K562 (cell line): ENCODE results near the gene FES. TPM values are rescaled to one million over a fixed set of nuclear protein-coding genes. Genes with fewer than 3 reads are reported as not detected.
A peak's percentile ranks its signal among the peaks of the same experiment; 100 is the strongest.

ENCODE experiments used
- ATAC-seq: fragments of 200-7000 bp; cut with Tn5 transposase; 3 replicates; pipeline ENCODE4 v1.9.1; 2020; ENCODE audit warnings: moderate library complexity
- BruUV-seq: library from RNA; stranded (reverse); fragments of 400-500 nt; replicated peaks from 2 replicates; lab custom pipeline; 2021; lab: Mats Ljungman, UMichigan
- CTCF ChIA-PET: fragments of 300-600 bp; formaldehyde crosslinking; extraction: SDS; loops from one replicate; lab custom pipeline; 2021; ENCODE audit warnings: low intra/inter-chr PET ratio; lab: Yijun Ruan, JAX
- POLR2A ChIA-PET: fragments of 300-600, 350-650 bp; sonication (Branson Sonifier 250); formaldehyde crosslinking; extraction: SDS; loops from one replicate; lab custom pipeline; 2021; ENCODE audit warnings: antibody characterized with exemption, inconsistent platforms; lab: Yijun Ruan, JAX
- DNase-seq, 4 experiments: peaks; one replicate each; pipeline versions ENCODE4 v3.0.0 to v3.0.0-alpha.2; 2011 to 2018; ENCODE audit warnings: low spot score in 3 of 4, mixed read lengths in 3 of 4; ENCODE audit errors: extremely low read depth in 1 of 4
- FAIRE-seq: peaks from 2 replicates; lab custom pipeline; 2011; peaks lifted over from hg19 to GRCh38; lab: Jason Lieb, UNC
- H2AFZ ChIP-seq: 2 replicates; pipeline ENCODE4 v1.6.0; 2011; ENCODE audit warnings: low read depth, low read length, control low read depth, inconsistent platforms
- H3K27ac ChIP-seq: fragments of 200-600 bp; 3 replicates; pipeline ENCODE4 v1.8.0; 2011; ENCODE audit warnings: low read depth, mild to moderate bottlenecking, control low read depth, inconsistent platforms, low read length, moderate library complexity, mixed read lengths; ENCODE audit errors: extremely low read depth
- H3K27me3 ChIP-seq, 2 experiments: fragments of 300-600 bp in 1 of 2; 2 replicates in 1 of 2; 3 replicates in 1 of 2; pipeline versions ENCODE4 v1.6.0 to v1.8.0; 2011; ENCODE audit warnings: inconsistent platforms in 2 of 2, low read length in 2 of 2, mild to moderate bottlenecking in 1 of 2, mixed read lengths in 1 of 2, moderate library complexity in 1 of 2; ENCODE audit not compliant: control insufficient read depth in 2 of 2, insufficient read depth in 2 of 2
- H3K36me3 ChIP-seq: fragments of 300-600 bp; 3 replicates; pipeline ENCODE4 v1.8.0; 2011; ENCODE audit warnings: mild to moderate bottlenecking, low read length, inconsistent platforms; ENCODE audit not compliant: control insufficient read depth, insufficient read depth
- H3K4me1 ChIP-seq, 2 experiments: fragments of 200-600 bp in 1 of 2; replicated peaks in 1 of 2; 2 replicates in 1 of 2; 3 replicates in 1 of 2; pipeline versions ENCODE4 v1.5.1 to v1.8.0; 2011; ENCODE audit warnings: inconsistent platforms in 2 of 2, low read length in 2 of 2, mild to moderate bottlenecking in 1 of 2, mixed read lengths in 1 of 2, moderate library complexity in 1 of 2; ENCODE audit not compliant: control insufficient read depth in 2 of 2, insufficient read depth in 2 of 2
- H3K4me2 ChIP-seq: 2 replicates; pipeline ENCODE4 v1.6.1; 2011; ENCODE audit warnings: low read length, control low read depth, inconsistent platforms, mixed read lengths; ENCODE audit not compliant: insufficient read depth
- H3K4me3 ChIP-seq: fragments of 200-600 bp; sonication (generic), shearing (Covaris generic); 2 replicates; pipeline ENCODE4 v1.5.1; 2016; ENCODE audit warnings: control low read depth, inconsistent platforms
- H3K79me2 ChIP-seq: fragments of 200-600 bp; 3 replicates; pipeline ENCODE4 v1.8.0; 2011; ENCODE audit warnings: low read length, inconsistent platforms; ENCODE audit not compliant: control insufficient read depth, insufficient read depth
- H3K9ac ChIP-seq, 2 experiments: 2 replicates each; pipeline versions ENCODE4 v1.6.0 to v1.6.1; 2011; ENCODE audit warnings: low read depth in 2 of 2, low read length in 2 of 2, control low read depth in 1 of 2, inconsistent platforms in 1 of 2, mild to moderate bottlenecking in 1 of 2, mixed read lengths in 1 of 2; ENCODE audit not compliant: insufficient read depth in 1 of 2
- H3K9me1 ChIP-seq: one replicate; pipeline ENCODE4 v1.6.0; 2011; ENCODE audit warnings: inconsistent platforms, mild to moderate bottlenecking, low read length, moderate library complexity; ENCODE audit not compliant: control insufficient read depth, insufficient read depth
- H3K9me3 ChIP-seq: replicated peaks from 2 replicates; pipeline ENCODE4 v1.5.1; 2011; ENCODE audit warnings: low read depth, low read length, inconsistent platforms; ENCODE audit not compliant: control insufficient read depth, insufficient read depth
- H4K20me1 ChIP-seq: replicated peaks from 2 replicates; pipeline ENCODE4 v1.6.1; 2011; ENCODE audit warnings: low read length, inconsistent platforms, mixed read lengths; ENCODE audit not compliant: control insufficient read depth, insufficient read depth
- CEBPG ChIP-seq, 3 experiments: fragments of 200-800 bp in 1 of 3; sonication (Bioruptor generic) in 1 of 3; sonication (generic) in 1 of 3; formaldehyde crosslinking in 1 of 3; IDR thresholded peaks in 2 of 3; conservative IDR thresholded peaks in 1 of 3; 2 replicates each; pipeline versions ENCODE4 v1.6.1 to v1.8.0; 2016 to 2022; ENCODE audit warnings: missing compliant biosample characterization in 2 of 3, missing genetic modification characterization in 2 of 3, mild to moderate bottlenecking in 1 of 3, missing genetic modification reagents in 1 of 3
- FOXJ2 ChIP-seq: fragments of 200-800 bp; sonication (Bioruptor generic); IDR thresholded peaks from 2 replicates; pipeline ENCODE4 v1.6.1; 2016; ENCODE audit warnings: missing genetic modification characterization, missing compliant biosample characterization
- GATAD2B ChIP-seq: fragments of 450-650 bp; IDR thresholded peaks from 2 replicates; pipeline ENCODE4 v1.6.1; 2017; ENCODE audit warnings: mild to moderate bottlenecking, borderline replicate concordance
- KLF16 ChIP-seq: IDR thresholded peaks from 2 replicates; pipeline ENCODE4 v1.6.1; 2016; ENCODE audit warnings: antibody characterized with exemption
- SREBF2 ChIP-seq: sonication (generic); formaldehyde crosslinking; IDR thresholded peaks from 2 replicates; pipeline ENCODE4 v1.4.0; 2020; ENCODE audit warnings: mild to moderate bottlenecking, missing genetic modification reagents
- TAF1 ChIP-seq: IDR thresholded peaks from 2 replicates; pipeline ENCODE4 v1.6.1; 2011; ENCODE audit warnings: mild to moderate bottlenecking, low read length, moderate library complexity; ENCODE audit not compliant: insufficient read depth, control insufficient read depth, severe bottlenecking; ENCODE audit errors: extremely low read depth
- ZNF282 ChIP-seq: sonication (generic); formaldehyde crosslinking; IDR thresholded peaks from 2 replicates; pipeline ENCODE4 v1.8.1; 2023; ENCODE audit warnings: missing genetic modification reagents
- ZNF717 ChIP-seq: fragments of 250-450 bp; sonication (Bioruptor Pico); IDR thresholded peaks from 2 replicates; pipeline ENCODE4 v1.5.0; 2021
- ZZZ3 ChIP-seq: fragments of 450-650 bp; IDR thresholded peaks from 2 replicates; pipeline ENCODE4 v1.6.1; 2016; ENCODE audit warnings: antibody characterized with exemption, mild to moderate bottlenecking, moderate library complexity
- WGBS: fragments of 100-300 bp; shearing (Covaris generic); methylation state at CpG from one replicate; pipeline ENCODE4 v1.1.6; 2016; ENCODE audit warnings: low coverage, mixed read lengths; ENCODE audit not compliant: insufficient coverage; ENCODE audit errors: missing lambda C conversion rate; 5-methylcytosine and 5-hydroxymethylcytosine counted together
- in situ Hi-C: fragments of 300-500 bp; cut with MboI; formaldehyde crosslinking; loops from 4 replicates; pipeline ENCODE4 v1.15.0; 2018; ENCODE audit warnings: inconsistent platforms, mixed read lengths
- intact Hi-C: fragments of 100-400 bp; cut with micrococcal nuclease; formaldehyde crosslinking; loops from 2 replicates; pipeline ENCODE4 v1.14.2; 2022
- polyA plus RNA-seq, 8 experiments: library from polyadenylated mRNA; depleted of rRNA in 4 of 8; stranded (reverse) in 5 of 8; unstranded in 3 of 8; fragments of >200 nt; fragmentation: Nextera tagmentation in 2 of 8; fragmentation: Illumina TruSeq in 1 of 8; extraction: Ambion mirVana in 2 of 8; extraction: Trizol in 1 of 8; gene quantifications; 2 replicates each; pipeline versions ENCODE4 v1.2.1 to v1.2.3, GENCODE V29; 2011 to 2014; ENCODE audit warnings: inconsistent platforms in 1 of 8, missing spikeins in 1 of 8
- total RNA-seq, 7 experiments: library from RNA; depleted of rRNA in 6 of 7; stranded (reverse); fragments of >200 nt in 6 of 7; fragmentation: Illumina TruSeq in 2 of 7; extraction: Trizol in 2 of 7; gene quantifications; 2 replicates each; pipeline versions ENCODE4 v1.2.1 to v1.2.3, GENCODE V29; 2011 to 2021; ENCODE audit warnings: low replicate concordance in 1 of 7
- TF ChIP-seq, protein P1 (sequence below): fragments of 450-650 bp; IDR thresholded peaks from 2 replicates; pipeline ENCODE4 v1.6.1; 2018; ENCODE audit not compliant: partially characterized antibody
- TF ChIP-seq, protein P2 (sequence below): fragments of 250-450 bp; sonication (Bioruptor Pico); IDR thresholded peaks from 2 replicates; pipeline ENCODE4 v1.5.0; 2021; ENCODE audit warnings: mild to moderate bottlenecking, moderate library complexity

FES gene
- total and polyA plus RNA-seq, 9 of the 15 experiments (the other 6 are each of a cell fraction or from before 2014, with no cell fraction given) = 0.38 to 2.6 (median 0.82) TPM

DNA sequence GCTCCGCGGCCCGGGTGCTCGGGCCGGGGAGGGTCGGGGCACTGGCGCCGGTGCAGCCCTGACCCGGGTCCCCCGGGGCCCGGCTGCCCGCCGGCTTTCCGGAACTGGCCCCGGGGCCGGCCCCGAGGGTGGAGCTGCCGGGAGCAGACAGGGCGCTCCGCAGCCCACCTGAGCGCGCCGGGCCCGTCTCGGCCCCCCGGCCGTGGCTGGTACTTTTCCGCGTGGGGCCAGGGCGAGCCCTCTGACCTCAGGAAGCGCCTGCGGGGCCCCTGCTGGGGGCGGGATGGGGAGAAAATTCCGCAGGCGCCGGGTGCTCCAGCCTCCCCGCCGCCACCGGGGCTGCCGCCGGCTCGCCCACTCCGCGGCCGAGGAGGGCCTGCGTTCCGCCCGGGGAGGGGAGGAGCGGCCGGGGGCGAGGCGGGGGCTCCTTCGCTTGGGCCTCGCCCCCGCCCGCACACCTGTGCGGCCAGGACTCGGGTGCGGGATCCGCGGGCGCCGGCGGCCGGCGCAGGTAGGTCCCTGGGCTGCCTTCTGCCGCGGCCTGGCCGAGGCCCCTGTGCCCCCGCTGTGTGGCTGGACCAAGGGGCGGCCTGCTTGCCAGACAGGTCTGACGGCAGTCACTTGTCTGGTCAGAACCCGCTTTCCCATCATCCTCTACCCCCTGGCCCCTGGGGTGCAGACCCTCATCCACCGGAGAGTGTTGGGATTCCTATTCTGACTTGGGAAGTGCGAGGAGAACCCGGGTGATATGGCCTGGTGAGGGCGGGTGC lies 12.4 kb upstream of the FES start (continued):
- TF ChIP-seq, protein P1, sequence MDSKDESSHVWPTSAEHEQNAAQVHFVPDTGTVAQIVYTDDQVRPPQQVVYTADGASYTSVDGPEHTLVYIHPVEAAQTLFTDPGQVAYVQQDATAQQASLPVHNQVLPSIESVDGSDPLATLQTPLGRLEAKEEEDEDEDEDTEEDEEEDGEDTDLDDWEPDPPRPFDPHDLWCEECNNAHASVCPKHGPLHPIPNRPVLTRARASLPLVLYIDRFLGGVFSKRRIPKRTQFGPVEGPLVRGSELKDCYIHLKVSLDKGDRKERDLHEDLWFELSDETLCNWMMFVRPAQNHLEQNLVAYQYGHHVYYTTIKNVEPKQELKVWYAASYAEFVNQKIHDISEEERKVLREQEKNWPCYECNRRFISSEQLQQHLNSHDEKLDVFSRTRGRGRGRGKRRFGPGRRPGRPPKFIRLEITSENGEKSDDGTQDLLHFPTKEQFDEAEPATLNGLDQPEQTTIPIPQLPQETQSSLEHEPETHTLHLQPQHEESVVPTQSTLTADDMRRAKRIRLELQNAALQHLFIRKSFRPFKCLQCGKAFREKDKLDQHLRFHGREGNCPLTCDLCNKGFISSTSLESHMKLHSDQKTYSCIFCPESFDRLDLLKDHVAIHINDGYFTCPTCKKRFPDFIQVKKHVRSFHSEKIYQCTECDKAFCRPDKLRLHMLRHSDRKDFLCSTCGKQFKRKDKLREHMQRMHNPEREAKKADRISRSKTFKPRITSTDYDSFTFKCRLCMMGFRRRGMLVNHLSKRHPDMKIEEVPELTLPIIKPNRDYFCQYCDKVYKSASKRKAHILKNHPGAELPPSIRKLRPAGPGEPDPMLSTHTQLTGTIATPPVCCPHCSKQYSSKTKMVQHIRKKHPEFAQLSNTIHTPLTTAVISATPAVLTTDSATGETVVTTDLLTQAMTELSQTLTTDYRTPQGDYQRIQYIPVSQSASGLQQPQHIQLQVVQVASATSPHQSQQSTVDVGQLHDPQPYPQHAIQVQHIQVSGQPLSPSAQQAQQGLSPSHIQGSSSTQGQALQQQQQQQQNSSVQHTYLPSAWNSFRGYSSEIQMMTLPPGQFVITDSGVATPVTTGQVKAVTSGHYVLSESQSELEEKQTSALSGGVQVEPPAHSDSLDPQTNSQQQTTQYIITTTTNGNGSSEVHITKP = no peak

DNA sequence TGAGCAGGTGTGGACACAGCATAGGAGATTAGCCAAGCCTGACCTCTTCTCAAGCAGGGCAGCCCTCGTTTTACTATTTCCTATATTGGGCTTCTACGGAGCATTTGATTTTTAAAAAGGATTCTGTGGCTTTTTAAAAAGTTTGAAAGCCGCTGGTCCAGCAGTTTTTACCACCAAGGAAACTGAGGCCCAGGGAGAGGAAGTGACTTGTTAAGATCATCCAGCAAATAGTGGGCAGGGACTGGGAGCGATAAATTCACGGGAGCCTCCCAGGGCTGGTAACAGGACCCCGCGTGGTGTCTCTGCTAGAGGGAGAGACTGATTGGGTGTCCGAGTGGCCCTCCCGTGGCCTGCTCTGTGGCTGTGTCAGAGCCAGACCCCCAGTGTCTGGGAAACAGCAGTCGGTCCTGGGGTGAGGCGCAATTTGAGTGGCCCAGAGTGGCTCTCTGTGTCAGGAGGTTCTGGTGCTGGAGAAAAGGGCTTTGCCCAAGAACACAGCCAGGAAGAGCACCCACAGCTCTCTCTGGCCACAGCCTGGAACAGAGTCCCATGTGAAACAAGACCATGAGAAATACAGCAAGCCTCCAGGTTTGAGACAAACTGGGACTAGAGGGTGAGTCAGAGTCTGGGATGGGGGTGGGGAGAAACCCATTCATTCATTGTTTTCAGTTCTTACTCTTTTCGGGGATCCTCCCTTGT lies 11.7 kb upstream of the FES start:
- peak overlapping the region; percentile 91 for H3K4me2 ChIP-seq
- peak; percentile 75 for FAIRE-seq
- H3K9ac ChIP-seq = peak overlapping the region; percentile 95 to 96
- no peaks in the 10 kb centered on the region for H3K27me3 ChIP-seq
- WGBS = 0% methylated on average over 12 of the region's 12 CpGs
- no peak overlapping the region for H2AFZ ChIP-seq
- H3K4me3 ChIP-seq = peak overlapping the region; percentile 78
- in situ Hi-C loops = no loop called here
- peaks cover 45% of the 10 kb centered on the region for H3K36me3 ChIP-seq
- POLR2A ChIA-PET = interaction anchor here (0.6 to 2.0 kb wide), 2 partner anchors 9 to 32 kb away, joined by 3 to 6 read pairs; no protein-coding TSS in a partner anchor
- H3K79me2 ChIP-seq = peaks cover 68% of the 10 kb centered on the region
- H3K4me1 ChIP-seq = peaks cover 48 to 73% of the 10 kb centered on the region in 2 experiments
- BruUV-seq = TSS peak; percentile 45
- CTCF ChIA-PET = no interaction called here
- H3K9me1 ChIP-seq = no peaks in the 10 kb centered on the region
- peak; percentile 40 to 77 (median 54) for DNase-seq
- intact Hi-C loops = loop anchor here (5.0 kb wide), 3 partner anchors 50 to 220 kb away; partner anchors contain the start of gene BLM
- peaks cover 12% of the 10 kb centered on the region; the same call in 1 of the 2 replicates for H4K20me1 ChIP-seq
- H3K27ac ChIP-seq = peak overlapping the region; percentile 96
- ATAC-seq = peak; percentile 38
- no peaks in the 10 kb centered on the region for H3K9me3 ChIP-seq
- TF ChIP-seq GATAD2B (no peak), FOXJ2 (no peak), CEBPG (CRISPR knock-in tag; IDR thresholded peaks at IDR 0.05) (no peak), CEBPG (tag; conservative IDR thresholded peaks at IDR 0.05 in 1 of 2, IDR thresholded peaks at IDR 0.05 in 1 of 2) (no peak), ZZZ3 (no peak), ZNF282 (no peak), TAF1 (peak; percentile 24), ZNF717 (CRISPR knock-in tag) (no peak), KLF16 (no peak), SREBF2 (no peak)
- TF ChIP-seq, protein P2, sequence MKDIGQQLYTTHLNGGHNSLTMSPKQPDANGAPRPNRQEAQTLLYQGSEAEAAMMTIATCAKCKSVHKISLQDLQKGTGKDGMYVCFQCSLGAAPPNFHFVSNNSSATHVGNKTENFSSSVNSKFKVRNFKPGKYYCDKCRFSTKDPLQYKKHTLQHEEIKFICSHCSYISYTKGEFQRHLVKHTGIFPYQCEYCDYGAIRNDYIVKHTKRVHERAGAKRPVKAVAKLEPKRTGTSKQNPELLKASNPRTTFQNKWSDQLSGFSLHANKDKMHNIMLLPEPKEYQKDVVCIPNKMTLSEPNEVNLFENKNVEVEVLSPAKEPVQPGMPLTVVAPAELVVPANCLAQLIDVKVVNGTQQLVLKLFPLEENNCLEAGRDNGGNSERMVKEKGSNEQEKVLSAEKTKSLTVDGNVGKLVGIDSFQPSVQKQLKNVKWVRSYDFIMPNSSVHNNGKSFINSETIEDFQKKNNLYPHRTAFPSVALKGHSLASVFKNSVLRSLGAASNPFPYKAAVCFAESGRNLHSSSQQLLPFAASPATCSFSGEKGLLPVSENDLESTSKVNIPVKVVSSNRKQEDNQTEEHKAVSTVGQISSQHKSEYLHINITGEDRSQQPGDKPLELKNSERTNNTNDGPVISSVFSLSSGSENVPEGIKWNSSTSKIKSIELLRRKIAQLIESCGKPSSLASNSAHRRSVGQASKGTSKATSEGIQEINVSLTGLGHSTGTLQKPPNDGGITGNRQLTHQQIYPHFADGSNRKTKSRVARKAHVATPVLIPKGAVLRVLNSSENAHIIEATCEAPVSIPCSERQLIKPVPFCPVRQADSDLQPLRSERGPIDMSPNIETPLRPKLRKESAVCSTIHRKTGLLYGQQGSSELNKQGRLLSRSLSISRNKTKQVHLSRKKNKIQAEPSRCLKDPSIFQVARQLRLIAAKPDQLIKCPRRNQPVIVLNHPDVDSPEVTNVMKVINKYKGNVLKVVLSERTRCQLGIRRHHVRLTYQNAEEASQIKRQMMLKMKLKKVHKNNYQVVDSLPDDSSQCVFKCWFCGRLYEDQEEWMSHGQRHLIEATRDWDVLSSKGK (CRISPR knock-in tag) = no peak
